Brain microvascular endothelial cell (primary cell): ENCODE measurements around the gene CARD16.

Experiments used
- DNase-seq: peaks from one replicate; pipeline ENCODE4 v3.0.0-alpha.2; 2020
- H3K27ac ChIP-seq: fragments of 250-450 bp; sonication (Bioruptor Pico); 2 replicates; pipeline ENCODE4 v1.5.1; 2020; ENCODE audit warnings: mild to moderate bottlenecking, moderate library complexity
- H3K27me3 ChIP-seq: fragments of 250-450 bp; sonication (Bioruptor Pico); replicated peaks from 2 replicates; pipeline ENCODE4 v1.5.1; 2020; ENCODE audit warnings: mild to moderate bottlenecking
- H3K36me3 ChIP-seq: fragments of 250-450 bp; sonication (Bioruptor Pico); replicated peaks from 2 replicates; pipeline ENCODE4 v1.5.1; 2020; ENCODE audit warnings: mild to moderate bottlenecking
- H3K4me3 ChIP-seq: 2 replicates; pipeline ENCODE4 v1.5.1; 2011; ENCODE audit warnings: low read depth, mild to moderate bottlenecking, control low read depth, low read length, moderate library complexity
- in situ Hi-C: cut with HindIII; loops from 2 replicates; pipeline ENCODE4 v1.10.0; 2017; ENCODE audit warnings: low sequenced_read_pairs, low pct_ligation_motif_present
- TF ChIP-seq, protein P1 (sequence below): IDR thresholded peaks from 2 replicates; pipeline ENCODE4 v1.5.1; 2011; ENCODE audit warnings: low read depth, mild to moderate bottlenecking, moderate library complexity, low read length, control low read depth, inconsistent platforms; ENCODE audit errors: missing control alignments

The CARD16 gene

DNA sequence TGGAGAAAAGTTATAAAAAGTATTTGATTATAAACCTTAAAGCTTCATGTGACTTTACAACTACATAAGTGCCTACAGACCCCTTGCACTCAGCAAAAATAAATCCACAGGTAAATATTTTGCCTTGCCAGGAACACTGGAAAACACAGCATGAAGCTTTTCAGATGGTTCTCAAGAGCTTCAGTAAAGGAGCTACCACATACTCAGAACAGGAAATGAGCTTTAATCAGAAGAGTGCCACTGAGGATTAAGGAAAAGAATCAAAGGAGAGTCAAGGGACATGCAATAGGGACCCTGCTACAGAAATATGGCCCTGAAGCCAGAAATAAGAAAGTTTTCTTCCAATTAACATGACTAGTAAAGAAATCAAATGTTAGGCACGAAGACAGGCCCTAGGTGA is 11.4 kb downstream of the CARD16 start:
- in situ Hi-C loops = no loop called here
- DNase-seq = no peak
- TF ChIP-seq, protein P1, sequence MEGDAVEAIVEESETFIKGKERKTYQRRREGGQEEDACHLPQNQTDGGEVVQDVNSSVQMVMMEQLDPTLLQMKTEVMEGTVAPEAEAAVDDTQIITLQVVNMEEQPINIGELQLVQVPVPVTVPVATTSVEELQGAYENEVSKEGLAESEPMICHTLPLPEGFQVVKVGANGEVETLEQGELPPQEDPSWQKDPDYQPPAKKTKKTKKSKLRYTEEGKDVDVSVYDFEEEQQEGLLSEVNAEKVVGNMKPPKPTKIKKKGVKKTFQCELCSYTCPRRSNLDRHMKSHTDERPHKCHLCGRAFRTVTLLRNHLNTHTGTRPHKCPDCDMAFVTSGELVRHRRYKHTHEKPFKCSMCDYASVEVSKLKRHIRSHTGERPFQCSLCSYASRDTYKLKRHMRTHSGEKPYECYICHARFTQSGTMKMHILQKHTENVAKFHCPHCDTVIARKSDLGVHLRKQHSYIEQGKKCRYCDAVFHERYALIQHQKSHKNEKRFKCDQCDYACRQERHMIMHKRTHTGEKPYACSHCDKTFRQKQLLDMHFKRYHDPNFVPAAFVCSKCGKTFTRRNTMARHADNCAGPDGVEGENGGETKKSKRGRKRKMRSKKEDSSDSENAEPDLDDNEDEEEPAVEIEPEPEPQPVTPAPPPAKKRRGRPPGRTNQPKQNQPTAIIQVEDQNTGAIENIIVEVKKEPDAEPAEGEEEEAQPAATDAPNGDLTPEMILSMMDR = no peak
- Histone ChIP-seq H3K27ac (no peak overlapping the region), H3K27me3 (no peaks in the 10 kb centered on the region), H3K36me3 (no peaks in the 10 kb centered on the region), H3K4me3 (no peak overlapping the region)

DNA sequence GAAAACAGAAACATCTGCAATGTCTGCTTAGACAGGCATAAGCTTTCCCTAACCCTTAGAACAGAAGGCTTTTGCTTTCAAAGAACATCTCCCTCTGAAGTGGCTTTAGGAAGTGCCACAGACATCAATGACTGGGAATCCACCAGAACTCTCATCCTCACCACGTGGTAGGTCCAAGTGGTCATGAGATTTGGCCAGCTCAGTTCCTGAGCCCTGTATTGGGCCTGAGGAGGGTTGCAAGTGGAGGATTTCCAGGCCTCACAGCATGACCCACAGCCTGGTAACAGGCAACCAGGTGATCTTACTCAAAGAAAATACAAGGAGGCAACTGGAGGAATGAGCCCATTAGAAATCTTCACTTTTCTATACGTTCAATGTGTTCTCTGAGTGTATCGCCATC is 11.8 kb downstream of the CARD16 start:
- Histone ChIP-seq H3K27me3 (no peaks in the 10 kb centered on the region), H3K4me3 (no peak overlapping the region), H3K27ac (no peak overlapping the region), H3K36me3 (no peaks in the 10 kb centered on the region)
- TF ChIP-seq, protein P1 = no peak
- in situ Hi-C loops = no loop called here
- DNase-seq = no peak

DNA sequence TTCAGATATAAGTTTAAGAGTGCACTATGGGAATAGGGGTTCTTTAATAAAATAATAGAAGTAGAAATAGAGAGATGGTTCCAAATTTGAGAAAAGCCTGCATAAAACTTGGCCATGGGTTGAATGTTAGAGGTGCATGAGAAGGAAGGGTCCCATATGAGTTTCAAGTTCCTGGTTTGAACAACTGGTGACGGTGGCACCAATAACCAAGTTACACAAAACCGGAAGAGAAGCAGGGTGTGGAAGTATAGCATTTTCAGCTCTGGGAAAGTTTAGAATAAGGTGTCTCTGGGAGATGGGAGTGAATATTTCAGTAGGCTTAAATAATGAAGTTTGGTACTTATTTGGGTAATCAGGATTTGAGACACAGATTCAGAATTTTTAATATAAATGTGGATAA is 12.6 kb downstream of the CARD16 start:
- no peak overlapping the region for H3K4me3 ChIP-seq
- in situ Hi-C loops = no loop called here
- DNase-seq = no peak
- TF ChIP-seq, protein P1 = no peak
- no peaks in the 10 kb centered on the region for H3K36me3 ChIP-seq
- no peaks in the 10 kb centered on the region for H3K27me3 ChIP-seq
- no peak overlapping the region for H3K27ac ChIP-seq

DNA sequence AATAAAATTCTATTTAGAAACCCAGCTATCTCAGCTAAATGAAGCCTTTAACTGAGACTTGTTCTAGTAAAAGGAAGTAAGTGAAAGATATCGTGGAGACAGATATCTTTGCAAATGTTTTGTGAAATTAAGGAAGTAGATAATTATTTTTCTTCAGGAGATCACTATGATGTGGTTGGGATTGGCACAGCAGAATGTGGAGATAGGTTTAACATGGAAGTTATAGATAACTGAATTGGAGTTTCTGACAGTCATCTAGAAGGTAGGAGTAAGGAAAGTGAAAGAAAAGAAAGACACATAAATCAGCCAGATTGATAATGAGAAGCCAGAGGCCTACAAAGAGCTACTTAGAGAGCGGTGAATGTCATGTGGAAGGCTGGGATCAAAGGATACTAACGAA is 17.5 kb downstream of the CARD16 start:
- H3K27me3 ChIP-seq = no peaks in the 10 kb centered on the region
- no peaks in the 10 kb centered on the region for H3K36me3 ChIP-seq
- DNase-seq = no peak
- no peak overlapping the region for H3K27ac ChIP-seq
- TF ChIP-seq, protein P1 = no peak
- in situ Hi-C loops = no loop called here
- no peak overlapping the region for H3K4me3 ChIP-seq

DNA sequence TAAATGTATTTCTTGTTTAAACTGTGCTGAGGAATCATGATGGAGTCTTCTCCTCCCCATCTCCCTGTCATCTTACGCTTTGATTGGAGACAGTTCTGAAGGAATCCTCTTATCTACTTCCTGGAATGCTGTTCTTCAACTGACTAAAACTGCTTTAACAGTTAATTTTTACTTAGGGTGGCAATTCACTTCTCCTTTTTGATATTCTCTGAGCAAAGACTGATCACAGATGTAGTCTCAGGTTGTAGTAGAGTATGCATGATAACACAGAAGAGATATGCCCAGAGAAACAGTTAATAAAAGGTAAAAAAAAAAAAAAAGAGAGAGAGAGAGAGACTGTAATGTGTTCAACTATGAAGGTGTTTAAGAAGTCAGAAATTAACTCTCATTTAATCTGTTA is 20.7 kb downstream of the CARD16 start:
- in situ Hi-C loops = no loop called here
- H3K27me3 ChIP-seq = no peaks in the 10 kb centered on the region
- H3K27ac ChIP-seq = no peak overlapping the region
- TF ChIP-seq, protein P1 = no peak
- no peaks in the 10 kb centered on the region for H3K36me3 ChIP-seq
- no peak for DNase-seq
- no peak overlapping the region for H3K4me3 ChIP-seq

DNA sequence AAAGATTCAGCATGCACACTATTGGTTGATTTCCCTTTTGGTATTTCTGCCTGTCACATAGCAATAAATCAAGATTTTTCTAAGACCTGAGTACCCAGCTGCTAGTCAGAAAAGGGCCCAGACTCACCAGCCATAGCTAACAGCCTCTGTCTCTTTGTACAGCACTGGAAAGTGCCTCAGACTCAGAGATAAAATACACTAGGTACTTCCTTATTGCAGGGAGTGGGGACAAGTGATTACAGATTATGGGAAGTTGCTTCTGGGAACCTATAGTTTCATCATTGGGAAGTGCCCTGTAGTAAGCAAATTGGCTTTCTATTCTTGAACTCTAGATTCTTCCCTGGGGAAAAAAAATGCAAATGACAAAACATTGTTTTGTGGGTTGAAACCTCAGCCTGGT is 22.1 kb downstream of the CARD16 start, which contains the start of gene CASP5:
CASP5 (minus strand) TSS at position 166 of the 400 bp plus-strand sequence; CDS start at position 134, 32 bp downstream.
- Histone ChIP-seq H3K27ac (no peak within 1 kb of the TSS), H3K36me3 (no peaks in the 10 kb centered on the region), H3K4me3 (no peak within 1 kb of the TSS), H3K27me3 (no peaks in the 10 kb centered on the region)
- TF ChIP-seq, protein P1 = no peak
- in situ Hi-C loops = no loop called here
- DNase-seq = no peak
